Epithelial cell of prostate (primary cell): ENCODE results near the gene GOLGA6L10.
"Not testable (repeated sequence)": the region's sequence is repeated elsewhere in the genome, so short reads cannot be mapped to it uniquely, and the experiment has no call there.

Experiments used
- DNase-seq: peaks from one replicate; pipeline ENCODE4 v3.0.0-alpha.2; 2011; ENCODE audit warnings: low read depth, low spot score
- H3K27ac ChIP-seq: fragments of 450-650 bp; 2 replicates; pipeline ENCODE4 v1.5.1; 2017; ENCODE audit warnings: mild to moderate bottlenecking

The GOLGA6L10 gene

GRCh38 chr15:82349375-82349774 is at the start of gene GOLGA6L10:
GOLGA6L10 (minus strand) TSS chr15:82349475; CDS start chr15:82349375, 100 bp downstream.
- H3K27ac ChIP-seq, DNase-seq: not testable (repeated sequence)

DNA sequence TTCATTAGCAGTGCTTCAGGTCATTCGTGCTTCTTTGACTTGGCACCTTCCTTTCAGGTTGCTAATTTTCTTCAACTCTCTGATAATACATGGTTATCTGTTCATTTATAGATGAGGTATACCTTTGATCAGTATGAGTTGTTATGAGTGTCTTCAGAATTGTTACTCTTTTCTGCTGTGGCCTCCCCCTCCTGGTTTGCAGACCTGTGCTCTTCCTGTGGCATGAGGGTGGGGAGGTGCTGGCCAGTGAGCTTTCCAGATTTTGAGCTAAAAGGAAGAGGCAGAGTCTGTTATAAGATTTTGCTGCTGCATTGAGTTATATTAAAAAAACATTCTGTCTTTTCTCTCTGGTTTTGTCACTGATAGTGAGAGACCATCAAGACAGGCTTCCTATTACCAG is 49.5 kb upstream of the GOLGA6L10 start:
- DNase-seq = no peak
- H3K27ac ChIP-seq = no peak overlapping the region

DNA sequence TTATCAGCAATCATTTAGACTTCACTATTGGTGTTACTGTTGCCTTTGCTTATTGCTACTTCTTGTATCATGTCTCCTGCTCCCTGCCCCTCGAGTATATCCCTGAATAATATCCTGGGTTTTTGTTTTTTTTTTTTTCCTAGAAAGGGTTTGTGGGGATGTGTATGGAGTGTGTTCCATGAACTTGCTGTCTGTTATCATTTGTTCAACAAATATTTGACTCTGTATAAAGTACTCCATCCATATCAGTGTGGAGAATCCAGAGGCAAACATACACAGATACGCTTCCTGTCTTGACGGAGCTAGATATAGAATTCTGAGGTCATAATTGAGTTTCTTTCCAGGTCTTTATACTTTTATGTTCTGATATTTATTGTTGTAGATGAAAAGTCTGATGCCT is 48.5 kb upstream of the GOLGA6L10 start:
- DNase-seq = no peak
- H3K27ac ChIP-seq = no peak overlapping the region

DNA sequence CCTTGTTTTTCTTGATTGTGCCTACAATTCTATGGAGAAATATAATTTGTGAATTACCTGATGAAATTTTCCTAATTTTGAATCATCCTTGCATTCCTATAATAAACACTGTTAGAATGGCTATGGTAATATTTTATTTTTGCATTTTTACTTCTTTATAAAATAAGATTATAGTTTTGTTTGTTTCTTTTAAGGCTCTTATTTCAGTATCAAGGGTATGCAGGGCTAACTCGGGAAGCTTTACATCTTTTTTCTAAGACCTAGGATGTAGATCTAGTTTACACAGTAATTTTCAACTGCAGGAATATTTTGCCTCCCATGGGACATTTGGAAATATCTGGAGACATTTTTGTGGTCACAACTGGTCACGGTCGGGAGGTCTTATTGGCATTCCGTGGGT is 46.5 kb upstream of the GOLGA6L10 start:
- DNase-seq, H3K27ac ChIP-seq: not testable (repeated sequence)

GRCh38 chr15:82393671-82394070 is 44.4 kb upstream of the GOLGA6L10 start:
- no peak for DNase-seq
- no peak overlapping the region for H3K27ac ChIP-seq

GRCh38 chr15:82392077-82392476 is 42.8 kb upstream of the GOLGA6L10 start:
- not testable (repeated sequence) for H3K27ac ChIP-seq, DNase-seq

- not testable (repeated sequence) for H3K27ac ChIP-seq, DNase-seq
These were observed 40.9 kb upstream of the GOLGA6L10 start for GRCh38 chr15:82390152-82390551.

- H3K27ac ChIP-seq, DNase-seq: not testable (repeated sequence)
These were observed 37.9 kb upstream of the GOLGA6L10 start for GRCh38 chr15:82387209-82387608.

- DNase-seq, H3K27ac ChIP-seq: not testable (repeated sequence)
These were observed 32.2 kb upstream of the GOLGA6L10 start for GRCh38 chr15:82381330-82381955.

GRCh38 chr15:82379552-82379951 is 30.3 kb upstream of the GOLGA6L10 start:
- not testable (repeated sequence) for DNase-seq, H3K27ac ChIP-seq

DNA sequence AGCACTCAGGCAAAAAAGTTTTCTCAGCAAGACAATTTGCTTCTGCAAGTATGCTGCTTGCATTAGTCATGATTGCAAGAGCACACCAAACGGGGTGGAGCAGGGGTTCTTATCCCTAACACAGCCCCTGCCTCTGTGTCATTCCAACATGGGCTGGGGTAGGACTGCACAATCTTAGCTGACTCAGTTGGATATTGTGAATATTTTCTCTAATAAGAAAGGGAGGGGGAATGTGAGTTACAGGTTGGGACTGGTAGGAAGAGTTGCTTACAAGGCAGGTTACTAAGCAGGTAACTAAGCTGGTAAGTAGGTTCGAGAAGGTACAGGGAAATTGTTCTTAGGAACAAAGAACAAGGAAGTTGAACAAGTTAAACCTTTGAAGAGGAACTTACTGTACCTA is 24.4 kb upstream of the GOLGA6L10 start:
- H3K27ac ChIP-seq = peak overlapping the region; percentile 83
- peak; percentile 94 for DNase-seq

GRCh38 chr15:82371656-82372055 is 22.4 kb upstream of the GOLGA6L10 start:
- H3K27ac ChIP-seq = no peak overlapping the region
- DNase-seq = no peak

DNA sequence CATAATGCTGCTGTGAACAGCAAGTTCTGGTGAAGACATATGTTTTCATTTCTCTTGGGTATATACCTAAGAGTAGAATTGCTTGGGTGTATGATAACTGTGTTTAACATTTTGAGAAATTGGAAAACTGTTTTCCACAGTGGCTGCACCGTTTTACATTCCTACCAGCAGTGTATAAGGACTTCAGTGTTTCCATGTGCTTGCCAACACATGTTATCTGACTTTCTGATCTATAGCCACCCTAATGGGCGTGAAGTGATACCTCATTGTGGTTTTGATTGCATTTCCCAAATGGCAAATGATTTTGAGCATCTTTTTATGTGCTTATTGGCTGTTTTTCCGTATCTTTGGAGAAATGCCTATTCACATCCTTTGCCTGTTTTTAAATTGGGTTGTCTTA is 18.5 kb upstream of the GOLGA6L10 start:
- not testable (repeated sequence) for H3K27ac ChIP-seq
- peak; percentile 26 for DNase-seq

GRCh38 chr15:82365692-82366323 is 16.5 kb upstream of the GOLGA6L10 start:
- not testable (repeated sequence) for DNase-seq, H3K27ac ChIP-seq

DNA sequence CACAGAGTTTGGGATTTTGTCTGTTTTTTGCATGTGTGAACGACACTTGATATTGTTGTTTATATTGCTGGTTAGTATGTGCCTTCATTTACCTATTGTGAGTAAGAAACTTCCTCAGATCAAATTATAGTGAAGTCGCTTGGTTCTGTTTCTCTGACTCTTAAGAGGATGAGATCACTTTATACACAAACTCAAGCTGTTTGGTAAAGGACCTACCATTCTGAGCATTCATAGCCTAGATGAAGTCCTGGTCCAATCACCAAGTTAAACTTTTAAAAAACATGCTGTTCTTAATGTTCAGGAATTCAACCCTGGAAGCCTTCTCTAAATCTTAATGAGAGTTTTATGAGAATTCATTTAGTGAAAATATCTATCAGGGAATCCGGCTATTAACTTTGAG is 15.3 kb upstream of the GOLGA6L10 start:
- not testable (repeated sequence) for H3K27ac ChIP-seq, DNase-seq

GRCh38 chr15:82362790-82363189 is 13.5 kb upstream of the GOLGA6L10 start:
- DNase-seq, H3K27ac ChIP-seq: not testable (repeated sequence)

GRCh38 chr15:82360618-82361017 is 11.3 kb upstream of the GOLGA6L10 start:
- not testable (repeated sequence) for DNase-seq, H3K27ac ChIP-seq

DNA sequence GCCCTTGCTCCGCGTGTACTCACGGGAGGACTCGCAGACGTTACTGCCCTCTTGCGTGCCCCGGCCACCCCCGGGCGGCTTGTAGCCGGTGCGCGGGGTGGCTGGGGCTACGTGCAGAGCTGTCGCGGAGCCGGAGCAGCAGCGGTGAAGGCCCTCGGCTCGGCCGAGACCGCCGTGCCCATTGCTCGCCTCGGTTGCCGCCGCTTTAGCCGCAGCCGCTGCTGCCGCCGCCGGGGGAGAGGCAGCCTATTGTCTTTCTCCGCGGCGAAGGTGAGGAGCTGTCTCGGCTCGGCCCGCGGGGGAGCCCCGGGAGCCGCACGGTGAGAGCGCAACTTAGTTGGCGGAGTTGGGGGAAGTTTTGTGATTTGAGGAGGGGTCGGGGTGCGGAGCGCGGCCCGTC is 5.8 kb upstream of the GOLGA6L10 start:
- not testable (repeated sequence) for DNase-seq, H3K27ac ChIP-seq

DNA sequence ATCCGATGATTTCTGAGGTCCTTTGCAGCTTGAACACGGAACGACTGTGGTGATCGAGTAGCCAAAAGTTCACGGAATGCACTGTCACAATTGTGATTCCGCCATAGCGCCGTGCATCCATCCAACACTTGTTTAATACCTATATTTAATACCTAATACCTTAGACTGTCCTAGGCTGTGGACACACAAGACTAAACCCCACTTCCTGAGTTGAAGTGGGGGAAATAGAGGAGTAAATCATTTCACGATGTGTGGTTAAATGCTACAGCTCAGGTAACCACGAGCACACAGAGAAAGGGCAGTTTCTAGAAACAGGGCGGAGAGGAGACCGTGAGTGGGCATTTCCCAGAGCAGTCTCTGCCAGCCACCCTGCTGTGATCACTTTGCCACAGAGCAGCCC is 5.3 kb upstream of the GOLGA6L10 start:
- DNase-seq, H3K27ac ChIP-seq: not testable (repeated sequence)

- DNase-seq, H3K27ac ChIP-seq: not testable (repeated sequence)
These were observed 1.6 kb downstream of the GOLGA6L10 start for GRCh38 chr15:82347645-82348044.

DNA sequence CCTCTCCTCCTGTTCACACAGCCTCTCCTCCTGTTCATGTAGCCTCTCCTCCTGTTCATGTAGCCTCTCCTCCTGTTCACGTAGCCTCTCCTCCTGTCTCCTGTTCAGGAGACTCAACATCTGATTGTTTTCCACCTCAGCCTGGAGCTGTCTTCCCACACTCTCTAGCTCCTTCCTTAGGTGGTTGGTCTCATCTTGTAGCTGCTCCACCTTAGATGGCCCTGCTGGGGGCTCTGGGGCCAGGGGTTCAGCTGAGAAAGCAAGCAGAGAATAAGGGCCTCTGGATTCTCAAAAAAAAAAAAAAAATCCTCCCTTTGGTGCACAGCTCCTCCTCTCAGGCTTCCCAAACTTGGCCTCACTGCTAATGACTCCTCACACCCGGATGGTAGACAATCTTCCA is 4.1 kb downstream of the GOLGA6L10 start:
- not testable (repeated sequence) for H3K27ac ChIP-seq, DNase-seq

GRCh38 chr15:82344421-82344820 is 4.9 kb downstream of the GOLGA6L10 start:
- not testable (repeated sequence) for H3K27ac ChIP-seq, DNase-seq
